Ascending aorta (tissue), 2 donors: ENCODE data around the gene MASP2. TPM values are rescaled to one million over a fixed set of nuclear protein-coding genes. Genes with fewer than 3 reads are reported as not detected.
A peak's percentile ranks its signal among the peaks of the same experiment; 100 is the strongest.

Experiments
- DNase-seq, 2 donors: peaks; one replicate each; pipeline ENCODE4 v3.0.0-alpha.2; 2019; ENCODE audit warnings: low spot score in 2 of 2
- H3K27ac ChIP-seq, 2 donors: fragments of 200-600 bp; sonication (generic); one replicate each; pipeline ENCODE4 v1.5.1; 2016 to 2017; ENCODE audit warnings: mild to moderate bottlenecking in 1 of 2
- H3K27me3 ChIP-seq: fragments of 200-600 bp; sonication (generic); one replicate; pipeline ENCODE4 v1.5.1; 2017
- H3K36me3 ChIP-seq, 2 donors: fragments of 200-600 bp; sonication (generic); one replicate each; pipeline ENCODE4 v1.5.1; 2016
- H3K4me1 ChIP-seq, 2 donors: fragments of 200-600 bp; sonication (generic); one replicate each; pipeline ENCODE4 v1.5.1; 2016 to 2017; ENCODE audit warnings: mild to moderate bottlenecking in 1 of 2
- H3K4me3 ChIP-seq, 2 donors: fragments of 200-600 bp; sonication (generic); one replicate each; pipeline ENCODE4 v1.5.1; 2016 to 2017; ENCODE audit warnings: mild to moderate bottlenecking in 1 of 2
- H3K9me3 ChIP-seq, 2 donors: fragments of 200-600 bp; sonication (generic); one replicate each; pipeline ENCODE4 v1.5.1; 2016
- intact Hi-C: fragments of 100-400 bp; cut with DNase I; formaldehyde crosslinking; loops from one replicate; pipeline ENCODE4 v1.15.1; 2023
- total RNA-seq: library from RNA; depleted of rRNA; stranded (reverse); fragments of >200 nt; gene quantifications from one replicate; pipeline ENCODE4 v1.1.0, GENCODE V29; 2016
- TF ChIP-seq, protein P1 (sequence below), 3 experiments: fragments of 200-600 bp in 2 of 3; fragments of 450-650 bp in 1 of 3; sonication (generic) in 2 of 3; IDR thresholded peaks; one replicate each; pipeline ENCODE4 v1.5.1; 2016 to 2019; ENCODE audit warnings: antibody characterized with exemption in 3 of 3, mild to moderate bottlenecking in 1 of 3, moderate library complexity in 1 of 3

The MASP2 gene
- total RNA-seq, 1 donor from 2014 or later: not detected

DNA sequence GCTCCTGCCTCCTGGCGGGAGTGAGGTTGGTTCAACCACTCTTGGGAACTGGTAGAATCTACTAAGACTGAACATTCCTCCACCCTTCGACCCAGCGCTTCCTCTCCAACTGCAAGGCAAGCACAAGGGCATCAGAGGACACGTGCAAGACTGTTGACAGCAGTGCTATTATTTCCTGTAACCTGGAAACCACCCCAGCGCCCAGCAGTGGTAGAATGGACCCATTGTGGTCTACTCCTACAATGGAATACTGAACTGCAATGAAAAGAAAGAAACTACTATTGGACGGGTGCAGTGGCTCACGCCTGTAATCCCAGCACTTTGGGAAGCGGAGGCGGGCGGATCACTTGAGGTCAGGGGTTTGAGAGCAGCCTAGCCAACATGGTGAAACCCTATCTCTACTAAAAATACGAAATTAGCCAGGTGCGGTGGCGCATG lies 67.5 kb downstream of the MASP2 start:
- Histone ChIP-seq H3K27me3 (no peaks in the 10 kb centered on the region), H3K27ac (peak overlapping the region; percentile 58 to 67), H3K4me3 (peak overlapping the region in 1 of 2 donors; percentile 58), H3K36me3 (no peaks in the 10 kb centered on the region), H3K4me1 (peaks cover 10 to 17% of the 10 kb centered on the region in 2 donors), H3K9me3 (no peaks in the 10 kb centered on the region)
- DNase-seq: peak in 1 of 2 donors; percentile 81
- TF ChIP-seq, protein P1, sequence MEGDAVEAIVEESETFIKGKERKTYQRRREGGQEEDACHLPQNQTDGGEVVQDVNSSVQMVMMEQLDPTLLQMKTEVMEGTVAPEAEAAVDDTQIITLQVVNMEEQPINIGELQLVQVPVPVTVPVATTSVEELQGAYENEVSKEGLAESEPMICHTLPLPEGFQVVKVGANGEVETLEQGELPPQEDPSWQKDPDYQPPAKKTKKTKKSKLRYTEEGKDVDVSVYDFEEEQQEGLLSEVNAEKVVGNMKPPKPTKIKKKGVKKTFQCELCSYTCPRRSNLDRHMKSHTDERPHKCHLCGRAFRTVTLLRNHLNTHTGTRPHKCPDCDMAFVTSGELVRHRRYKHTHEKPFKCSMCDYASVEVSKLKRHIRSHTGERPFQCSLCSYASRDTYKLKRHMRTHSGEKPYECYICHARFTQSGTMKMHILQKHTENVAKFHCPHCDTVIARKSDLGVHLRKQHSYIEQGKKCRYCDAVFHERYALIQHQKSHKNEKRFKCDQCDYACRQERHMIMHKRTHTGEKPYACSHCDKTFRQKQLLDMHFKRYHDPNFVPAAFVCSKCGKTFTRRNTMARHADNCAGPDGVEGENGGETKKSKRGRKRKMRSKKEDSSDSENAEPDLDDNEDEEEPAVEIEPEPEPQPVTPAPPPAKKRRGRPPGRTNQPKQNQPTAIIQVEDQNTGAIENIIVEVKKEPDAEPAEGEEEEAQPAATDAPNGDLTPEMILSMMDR (IDR thresholded peaks at IDR 0.05): no peak
- intact Hi-C loops: no loop called here

DNA sequence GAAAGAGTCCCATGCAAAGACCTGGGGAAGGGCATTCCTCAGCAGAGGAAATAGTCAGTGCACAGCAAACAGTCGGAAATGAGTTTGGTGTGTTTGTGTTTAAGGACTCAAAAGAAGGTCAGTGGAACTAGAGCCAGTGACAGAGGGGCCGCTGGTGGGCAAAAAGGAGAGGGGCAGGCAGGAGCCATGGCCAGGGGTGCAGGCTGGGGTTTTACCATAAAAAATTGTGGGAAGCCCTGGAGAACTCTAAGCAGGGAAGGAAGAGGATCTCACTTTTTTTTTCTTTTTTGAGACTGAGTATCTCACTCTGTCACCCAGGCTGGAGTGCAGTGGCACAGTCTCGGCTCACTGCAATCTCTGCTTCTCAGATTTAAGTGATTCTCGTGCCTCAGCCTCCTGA lies 68.3 kb downstream of the MASP2 start:
- Histone ChIP-seq H3K9me3 (no peaks in the 10 kb centered on the region), H3K27ac (no peak overlapping the region), H3K4me3 (no peak overlapping the region), H3K36me3 (no peaks in the 10 kb centered on the region), H3K27me3 (no peaks in the 10 kb centered on the region), H3K4me1 (peaks cover 10 to 17% of the 10 kb centered on the region in 2 donors)
- intact Hi-C loops: no loop called here
- TF ChIP-seq, protein P1 (IDR thresholded peaks at IDR 0.05): no peak
- no peak for DNase-seq

Other genes starting within 250 kb of the MASP2 start
- 83.5 TPM for gene TARDBP, start 34.6 kb downstream of the MASP2 start, total RNA-seq
- gene SRM, start 12.8 kb upstream of the MASP2 start, total RNA-seq: 175 TPM
- 38.7 TPM for gene EXOSC10, start 52.6 kb upstream of the MASP2 start, total RNA-seq
- gene ANGPTL7, start 142.1 kb upstream of the MASP2 start, total RNA-seq: 2.0 TPM
- gene MTOR, start 215.3 kb upstream of the MASP2 start, total RNA-seq: 28.0 TPM
- gene UBIAD1, start 226.0 kb upstream of the MASP2 start, total RNA-seq: 53.0 TPM